Eye (tissue), 1 donor: ENCODE results near the gene RPP38.

Experiments
- DNase-seq: peaks from one replicate; pipeline ENCODE4 v3.0.0-alpha.2; 2015

Gene RPP38

DNA sequence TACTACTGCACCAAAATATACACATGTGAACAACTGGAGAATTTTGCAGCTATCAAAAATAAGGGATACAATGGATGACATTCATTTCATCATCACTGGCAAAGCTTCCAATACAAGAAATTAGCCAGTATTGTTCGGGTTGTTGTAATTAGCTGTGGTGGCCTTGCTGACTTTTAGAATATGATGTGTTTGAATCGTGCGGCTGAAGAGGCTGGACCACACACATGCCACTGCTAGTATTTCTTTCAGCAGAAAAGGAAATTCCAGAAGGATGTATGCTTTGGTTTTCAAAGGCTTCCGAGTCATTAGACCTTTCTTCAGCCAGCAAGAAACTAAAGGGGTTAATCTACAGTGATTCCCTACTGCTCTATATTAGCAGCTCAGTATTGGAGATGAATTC lies 16.6 kb downstream of the RPP38 start:
- no peak for DNase-seq

DNA sequence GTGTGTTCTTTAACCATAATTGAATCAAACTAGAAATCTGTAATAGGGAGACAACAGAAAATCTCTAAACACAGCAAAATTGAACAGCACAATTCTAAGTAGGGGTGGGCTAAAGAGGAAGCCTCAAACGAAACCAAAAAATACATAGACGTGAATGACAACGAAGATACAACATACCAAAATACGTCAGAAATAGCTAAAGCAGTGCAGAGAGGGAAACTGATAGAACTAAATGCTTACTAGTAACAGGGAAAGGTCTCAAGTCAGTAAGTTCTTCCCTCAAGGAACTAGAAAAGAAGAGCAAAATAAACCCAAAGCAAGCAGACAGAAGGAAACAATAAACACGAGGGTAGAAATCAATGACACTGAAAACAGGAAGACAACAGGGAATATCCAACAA lies 19.1 kb downstream of the RPP38 start:
- DNase-seq = no peak

DNA sequence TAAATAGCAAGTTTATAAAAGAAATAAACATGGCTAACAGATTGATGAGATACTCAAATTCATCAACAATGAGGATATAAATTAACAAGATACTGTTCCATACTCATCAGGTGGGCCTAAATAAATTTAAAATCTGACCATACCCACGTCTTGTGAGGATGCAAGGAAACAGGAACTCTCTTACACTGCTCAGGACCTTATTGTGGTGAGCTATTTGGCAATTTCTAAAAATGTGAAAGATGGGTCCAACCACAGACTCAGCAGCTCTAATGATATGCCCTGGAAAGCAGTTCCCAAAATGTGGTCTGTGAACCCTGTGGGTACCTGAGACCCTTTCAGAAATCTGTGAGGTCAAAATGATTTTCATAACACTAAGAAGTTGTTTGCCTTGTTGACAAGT lies 21.5 kb downstream of the RPP38 start:
- no peak for DNase-seq

DNA sequence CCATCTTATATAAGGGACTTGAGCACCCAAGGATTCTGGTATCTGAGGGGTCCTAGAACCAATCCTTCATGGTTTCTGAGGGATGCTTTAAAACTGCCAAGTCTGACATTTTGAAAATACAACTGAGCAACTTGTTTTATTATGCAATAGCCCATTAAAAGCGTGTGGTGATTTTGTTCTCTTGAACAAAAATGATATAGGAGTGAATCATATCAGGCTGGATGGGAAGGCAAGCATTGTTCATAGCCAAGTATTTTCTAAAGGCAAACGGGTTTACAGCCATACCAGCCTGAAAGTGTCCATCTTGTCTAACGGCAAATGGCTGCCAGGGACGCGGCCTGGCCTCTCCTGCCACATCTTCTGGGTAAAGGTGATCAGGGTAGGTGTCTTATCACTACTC lies 23.4 kb downstream of the RPP38 start:
- DNase-seq = no peak

DNA sequence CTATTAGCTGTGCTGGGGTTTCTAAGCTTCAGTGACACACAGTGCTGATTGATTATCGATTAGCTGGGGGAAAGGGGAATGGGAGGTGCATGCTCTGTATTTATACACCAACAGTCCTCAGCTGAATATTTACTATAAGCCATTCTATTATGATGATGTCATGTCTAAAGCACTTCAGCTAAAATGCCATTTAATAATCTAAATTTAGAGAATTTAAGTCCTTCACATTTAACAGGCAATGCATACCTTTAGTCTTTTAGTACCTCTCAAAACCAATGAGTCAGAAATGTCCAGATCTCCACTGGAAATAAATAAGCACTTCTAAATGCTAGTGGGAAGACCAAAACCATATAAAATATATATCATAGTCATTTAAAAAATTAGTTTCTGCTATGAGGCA lies 24.6 kb downstream of the RPP38 start:
- DNase-seq = no peak

DNA sequence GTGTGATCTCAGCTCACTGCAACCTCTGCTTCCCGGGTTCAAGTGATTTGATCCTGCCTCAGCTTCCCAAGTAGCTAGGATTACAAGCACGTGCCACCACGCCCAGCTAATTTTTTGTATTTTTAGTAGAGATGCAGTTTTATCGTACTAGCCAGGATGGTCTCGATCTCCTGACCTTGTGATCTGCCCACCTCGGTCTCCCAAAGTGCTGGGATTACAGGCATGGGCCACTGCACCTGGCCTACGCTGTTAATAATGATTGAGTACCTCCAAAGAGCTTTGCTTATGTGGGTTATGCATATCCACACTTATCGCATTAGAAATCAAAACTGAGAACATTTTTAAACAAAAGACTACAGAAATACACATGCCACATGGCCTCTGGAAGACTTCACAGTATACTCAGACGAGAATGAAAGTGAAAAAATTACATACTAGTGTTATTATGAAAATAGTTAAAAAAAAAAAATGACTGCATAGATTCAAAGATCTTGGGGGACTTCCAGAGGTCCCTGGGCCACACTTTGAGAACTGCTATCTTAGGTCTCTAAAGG lies 25.4 kb downstream of the RPP38 start:
- DNase-seq = no peak

DNA sequence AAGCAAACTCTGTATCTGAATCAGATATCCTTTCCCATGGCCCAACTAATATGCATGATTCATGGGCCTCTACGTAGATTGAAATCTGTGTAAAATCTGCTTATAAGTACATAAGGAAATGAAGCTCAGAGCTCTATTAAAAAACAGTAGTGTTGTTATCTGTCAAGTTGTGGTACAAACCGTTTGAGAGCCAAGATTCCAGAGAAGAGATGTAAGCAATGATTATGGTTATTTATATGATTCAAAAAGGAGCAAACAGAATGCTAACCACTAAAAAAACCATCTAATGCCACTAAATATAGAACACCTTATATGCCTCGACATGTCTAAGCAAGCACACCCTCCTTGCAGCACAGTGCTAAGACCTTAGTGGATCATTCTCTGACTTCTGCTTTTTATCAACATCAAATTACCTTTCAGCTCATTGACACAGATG lies 26.6 kb downstream of the RPP38 start:
- DNase-seq = no peak

DNA sequence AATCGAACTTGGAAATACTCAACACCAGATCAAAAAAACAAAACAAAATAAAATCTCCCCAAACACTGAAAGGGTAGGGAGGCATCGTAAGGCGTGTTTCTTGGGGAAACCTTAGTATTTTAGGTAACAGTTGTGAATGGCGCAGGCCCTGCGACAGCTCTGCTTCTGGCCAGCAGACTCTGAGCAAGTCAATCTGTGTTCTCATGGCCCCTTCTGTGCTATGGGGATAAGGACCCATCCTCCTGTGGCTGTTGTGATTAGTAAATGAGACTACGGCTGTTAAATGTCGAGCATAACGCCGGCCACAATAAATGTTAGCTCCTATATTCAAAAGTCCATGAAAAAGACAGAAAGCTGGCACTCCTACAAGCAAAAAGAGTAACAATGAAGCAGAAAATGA lies 27.0 kb downstream of the RPP38 start:
- DNase-seq = no peak

DNA sequence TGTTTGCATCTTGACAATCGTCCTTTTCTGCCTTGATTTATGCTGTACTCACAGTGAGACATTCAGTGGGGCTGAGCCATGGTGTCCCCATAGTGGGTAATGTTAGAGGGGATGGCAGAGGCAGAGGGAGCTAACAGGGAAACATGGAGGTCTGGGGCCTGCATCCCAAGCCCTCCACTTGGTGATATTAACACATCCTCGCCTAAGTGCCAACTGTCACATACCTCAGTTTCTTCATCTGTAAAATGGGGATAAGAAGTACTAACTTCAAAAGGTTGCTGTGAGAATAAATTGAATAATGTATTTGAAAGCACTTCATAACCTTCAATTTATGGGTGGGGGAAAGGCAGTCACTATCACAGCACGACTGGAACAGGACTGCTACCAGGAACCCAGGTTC lies 27.8 kb downstream of the RPP38 start:
- DNase-seq = no peak

DNA sequence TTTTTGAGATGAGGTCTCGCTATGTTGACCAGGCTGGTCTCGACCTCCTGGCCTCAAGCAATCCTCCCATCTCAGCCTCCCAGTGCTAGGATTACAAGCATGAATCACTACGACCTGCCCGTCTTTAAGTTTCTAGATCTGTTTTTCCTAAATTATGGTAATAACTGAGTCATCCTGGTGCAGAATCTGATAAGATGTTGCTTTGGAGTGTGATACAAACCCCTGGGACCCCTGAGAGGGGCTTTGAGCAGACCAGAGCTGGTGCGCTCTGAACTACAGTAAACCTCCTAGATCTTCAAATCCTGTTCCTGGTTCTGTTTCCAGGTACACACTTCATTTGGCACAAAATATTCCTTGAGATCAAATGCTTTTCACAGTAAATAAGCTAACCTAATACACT lies 34.2 kb downstream of the RPP38 start:
- no peak for DNase-seq

DNA sequence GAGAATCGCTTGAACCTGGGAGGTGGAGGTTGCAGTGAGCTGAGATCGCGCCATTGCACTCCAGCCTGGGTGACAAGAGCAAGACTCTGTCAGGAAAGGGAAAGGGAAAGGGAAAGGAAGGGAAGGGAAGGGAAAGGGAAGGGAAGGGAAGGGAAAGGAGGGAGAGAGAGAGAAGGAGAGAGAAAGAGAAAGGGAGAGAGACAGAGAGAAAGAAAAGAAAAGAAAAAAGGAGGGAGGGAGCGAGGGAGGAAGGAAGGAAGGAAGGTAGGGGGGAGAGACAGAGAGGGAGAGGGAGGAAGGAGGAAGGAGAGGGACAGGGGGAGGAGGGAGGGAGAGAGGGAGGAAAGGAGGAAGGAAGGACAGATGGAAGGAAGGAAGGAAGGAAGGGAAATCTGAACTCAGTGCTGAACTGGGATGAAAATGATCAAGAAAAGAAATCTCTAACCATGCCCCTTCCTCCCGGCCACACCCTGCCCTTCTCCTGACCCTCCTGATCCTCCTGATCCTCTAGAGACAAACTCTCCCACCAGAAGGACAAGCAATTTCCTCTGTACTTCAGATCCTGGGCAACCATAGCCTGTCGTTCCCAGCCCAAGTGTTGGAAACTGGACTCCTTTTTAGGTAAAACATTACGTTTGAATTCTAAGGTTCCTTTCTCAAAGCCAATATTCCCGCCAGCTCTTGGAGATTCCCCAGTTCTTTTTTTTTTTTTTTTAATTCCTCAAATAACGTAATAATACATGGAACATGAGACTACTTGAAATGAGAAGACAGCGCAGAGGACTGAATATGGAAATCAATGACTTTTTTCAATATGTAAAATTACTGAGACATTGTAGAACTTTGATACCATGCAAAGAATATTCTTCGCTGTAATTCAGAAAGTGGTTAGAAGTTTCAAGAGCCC lies 39.2 kb downstream of the RPP38 start:
- no peak for DNase-seq

DNA sequence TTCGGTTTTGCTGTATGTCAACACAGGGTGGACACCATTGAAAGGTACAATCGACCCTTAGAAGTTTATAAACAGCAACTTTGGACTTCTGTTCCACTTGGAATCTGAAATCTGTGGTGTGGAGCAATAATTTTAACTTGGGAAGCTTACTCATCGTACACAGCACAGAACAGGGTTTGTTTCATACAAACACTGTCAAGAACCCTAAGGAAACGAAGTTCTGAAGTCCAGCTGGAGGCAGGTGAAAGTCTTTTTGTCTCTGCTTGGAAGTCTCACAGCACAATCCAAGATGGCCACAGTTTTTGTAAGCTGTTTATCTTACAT lies 39.8 kb downstream of the RPP38 start:
- no peak for DNase-seq

DNA sequence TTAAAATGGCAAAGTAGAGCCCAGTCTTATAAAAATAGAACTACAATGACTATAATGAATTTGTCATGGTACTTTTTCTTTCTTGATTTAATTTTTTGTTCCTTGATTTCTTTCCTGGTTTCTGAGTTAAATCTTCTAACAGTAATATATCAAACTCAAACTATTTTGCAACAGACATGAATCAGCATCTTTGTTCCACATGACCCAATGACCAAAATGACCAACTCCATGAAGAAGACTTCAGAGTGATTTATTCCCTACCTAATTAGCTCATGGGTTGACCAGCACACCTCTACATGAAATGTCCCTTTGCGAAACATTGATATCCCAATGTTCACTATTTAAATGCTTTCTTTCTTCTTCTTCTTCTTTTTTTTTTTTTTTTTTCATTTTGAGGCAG lies 40.5 kb downstream of the RPP38 start:
- DNase-seq = no peak

DNA sequence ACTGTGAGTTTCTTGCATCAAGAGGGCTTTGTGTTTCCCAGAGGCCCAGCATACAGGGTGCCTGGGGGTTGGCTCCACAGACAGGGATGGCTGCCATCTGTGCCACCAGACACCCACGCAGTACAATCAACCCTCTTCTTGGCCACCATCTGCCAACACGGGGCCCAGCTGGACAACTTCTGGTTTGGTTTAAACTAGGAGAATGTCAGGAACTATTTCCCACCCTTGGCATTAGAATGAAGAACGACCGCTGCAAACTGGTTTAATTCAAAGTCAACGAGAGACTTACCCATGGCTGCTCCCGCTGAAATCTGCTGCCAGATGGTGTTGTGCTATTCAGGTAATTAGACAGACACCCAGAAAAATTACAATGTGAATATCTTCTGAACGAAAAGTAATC lies 43.5 kb downstream of the RPP38 start:
- peak; percentile 27 for DNase-seq

DNA sequence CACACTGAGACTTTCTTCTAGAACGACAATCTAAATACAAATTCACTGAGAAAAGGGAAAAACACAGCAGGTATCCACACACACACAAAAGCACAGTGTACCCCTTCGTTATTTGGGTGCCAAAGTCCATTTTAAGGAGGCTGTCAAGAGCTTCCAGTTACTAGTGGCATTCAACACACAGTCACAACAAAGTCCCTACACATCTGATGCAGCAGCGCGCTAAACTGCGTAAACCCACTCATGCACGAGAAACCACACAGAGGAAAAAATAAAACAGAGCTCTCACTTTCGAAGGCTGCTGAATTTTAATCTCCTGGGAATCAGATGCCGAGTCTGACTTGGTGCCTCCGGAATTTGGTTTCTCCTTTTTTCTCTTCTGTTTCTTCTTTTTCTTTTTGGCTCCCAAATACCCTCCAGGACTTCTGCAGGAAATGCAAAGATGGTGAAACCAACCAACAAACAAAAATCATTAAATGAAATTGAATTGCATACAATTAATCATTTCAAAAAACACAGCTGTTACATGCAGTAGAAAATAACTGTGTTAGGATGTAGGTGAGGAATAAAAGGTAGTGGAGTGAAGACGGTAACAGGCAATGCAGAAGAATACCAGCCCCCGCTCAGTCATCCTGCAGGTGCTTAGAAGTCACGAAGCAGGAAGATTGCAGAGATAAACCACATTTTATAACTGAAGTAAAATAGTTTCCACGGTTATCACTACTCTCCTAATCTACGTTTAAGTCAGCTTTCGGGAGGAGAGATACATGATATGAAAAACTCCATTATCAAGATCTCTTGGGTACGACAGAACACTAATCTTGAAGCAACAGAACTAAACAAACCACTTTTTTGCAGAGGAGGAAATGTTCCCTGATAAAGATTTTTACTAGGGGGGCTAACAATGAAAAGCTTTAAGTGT lies 44.2 kb downstream of the RPP38 start:
- peak; percentile 64 for DNase-seq

DNA sequence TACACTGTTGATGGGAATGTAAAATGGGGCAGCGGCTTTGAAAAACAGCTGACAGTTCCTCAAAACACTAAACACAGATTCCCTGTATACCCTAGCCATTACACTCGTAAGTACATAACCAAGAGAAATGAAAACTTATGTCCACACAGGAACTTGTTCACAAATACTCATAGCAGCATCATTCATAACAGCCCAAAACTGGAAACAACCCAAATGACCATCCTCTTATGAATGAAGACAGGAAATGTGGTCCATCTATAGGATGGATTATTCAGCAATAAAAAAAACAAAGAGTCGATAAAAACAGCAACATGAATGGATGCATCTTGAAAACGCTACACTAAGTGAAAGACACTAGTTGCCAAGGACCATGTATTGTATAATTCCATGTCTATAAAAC lies 47.6 kb downstream of the RPP38 start:
- DNase-seq = no peak

DNA sequence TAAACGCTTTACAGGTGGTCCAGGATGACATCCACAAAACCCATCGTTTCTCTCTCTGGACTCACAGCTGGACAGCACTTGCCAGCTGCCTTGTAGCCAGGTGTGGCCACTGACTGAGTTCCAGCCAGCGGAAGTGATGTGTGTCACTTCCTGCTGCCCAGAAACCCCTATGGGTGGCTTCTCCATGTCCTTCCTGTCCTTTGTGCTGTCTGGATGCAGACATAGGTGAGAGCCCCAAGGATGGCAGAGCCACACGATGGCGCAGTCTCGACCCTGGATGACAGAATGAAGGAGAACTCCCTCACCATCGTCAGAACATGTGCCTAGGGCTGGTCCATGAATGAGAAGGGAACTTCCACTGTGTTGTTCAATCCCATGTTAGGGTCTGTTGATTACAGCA lies 49.2 kb downstream of the RPP38 start:
- DNase-seq = no peak

DNA sequence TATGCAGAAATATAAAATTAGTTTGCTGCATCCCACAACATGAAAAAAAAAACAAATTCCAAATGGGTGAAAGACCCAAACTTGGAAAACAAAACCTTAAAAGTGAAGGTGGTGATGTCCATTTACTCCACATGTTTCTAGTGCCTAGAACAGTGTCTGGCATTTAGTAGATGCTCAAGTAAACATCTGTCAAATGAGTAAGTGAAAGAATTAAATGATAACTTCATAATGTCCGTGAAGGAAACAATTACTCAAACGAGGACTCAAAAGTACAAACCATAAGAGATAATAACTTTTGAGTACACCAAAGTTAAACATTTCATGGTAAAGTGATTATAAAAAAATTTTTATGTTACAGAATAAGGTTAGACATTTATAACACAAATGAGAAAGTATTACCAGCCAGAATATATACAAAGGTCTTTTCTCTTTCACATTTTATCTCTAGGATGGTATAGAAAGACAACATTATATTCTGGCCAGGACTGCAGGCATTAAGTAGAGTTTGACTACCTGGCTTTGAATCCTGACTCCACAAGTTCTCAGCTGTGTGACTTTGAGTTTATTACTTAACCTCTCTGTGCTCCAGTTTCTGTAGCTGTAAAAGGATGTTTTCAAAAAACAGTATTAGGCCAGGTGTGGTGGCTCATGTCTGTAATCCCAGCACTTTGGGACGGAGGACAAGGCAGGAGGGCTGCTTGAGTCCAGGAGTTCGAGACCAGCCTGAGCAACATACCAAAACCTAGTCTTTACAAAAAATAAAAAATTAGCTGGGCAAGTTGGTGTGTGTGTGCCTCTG lies 50.6 kb downstream of the RPP38 start:
- no peak for DNase-seq

DNA sequence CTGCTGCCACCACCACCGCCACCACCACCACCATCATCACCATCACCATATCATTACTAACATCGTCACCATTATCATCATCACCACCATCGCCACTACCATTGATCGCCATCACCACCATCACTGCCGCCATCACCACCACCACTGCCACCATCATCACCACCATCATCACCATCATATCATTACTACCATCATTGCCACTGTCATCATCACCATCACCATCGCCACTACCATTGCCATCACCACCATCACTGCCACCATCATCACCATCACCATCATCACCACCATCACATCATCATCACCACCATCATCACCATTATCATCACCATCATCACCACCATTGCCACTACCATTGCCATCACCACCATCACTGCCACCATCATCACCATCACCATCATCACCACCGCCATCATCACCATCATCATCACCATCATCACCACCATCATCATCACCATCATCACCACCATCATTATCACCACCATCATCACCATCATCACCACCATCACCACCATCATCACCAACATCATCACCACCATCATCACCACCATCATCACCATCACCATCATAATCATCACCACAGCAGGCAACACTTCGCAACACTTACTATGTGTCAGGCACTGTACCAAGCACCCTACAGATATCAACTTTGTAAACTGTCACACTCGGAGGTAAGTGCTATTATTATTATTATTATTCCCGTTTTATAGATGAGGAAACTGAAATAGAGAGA lies 52.1 kb downstream of the RPP38 start:
- no peak for DNase-seq

DNA sequence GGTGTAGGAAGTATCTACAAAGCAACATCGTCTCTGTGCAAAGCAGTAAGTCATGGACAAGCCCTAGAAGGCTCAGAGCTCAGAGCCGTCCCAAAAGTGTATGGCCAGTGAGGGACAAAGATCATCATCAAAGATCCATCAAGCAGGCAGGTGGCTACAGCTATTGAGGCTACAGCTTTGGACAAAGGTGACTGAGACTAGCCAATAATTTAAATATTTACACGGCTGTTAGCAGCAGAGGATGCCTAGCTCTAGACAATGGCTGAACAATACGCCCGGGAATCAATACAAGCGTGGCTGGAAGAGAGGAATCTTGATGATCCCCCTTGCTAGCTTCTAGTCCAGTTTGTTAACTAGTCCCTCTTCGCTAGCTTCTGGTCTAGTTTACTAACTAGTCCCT lies 53.4 kb downstream of the RPP38 start:
- no peak for DNase-seq

DNA sequence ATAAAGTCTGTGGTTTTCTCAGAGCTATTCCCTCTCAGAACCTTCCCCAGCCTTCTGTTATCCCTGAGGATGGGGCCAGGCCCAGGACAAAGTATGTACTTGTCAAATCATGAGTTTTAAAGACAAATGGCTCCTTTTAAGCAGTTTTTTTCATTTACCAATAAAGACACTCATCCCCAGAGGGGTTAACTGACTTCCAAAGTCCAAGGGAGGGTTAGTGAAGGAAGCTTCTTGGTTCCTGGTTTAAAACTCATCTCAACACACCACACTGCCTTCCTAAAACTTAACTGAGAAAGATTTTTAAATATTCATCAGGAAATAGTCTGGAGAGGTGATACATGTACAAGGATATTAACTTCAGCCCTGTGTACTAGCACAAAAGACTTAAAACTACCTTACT lies 55.4 kb downstream of the RPP38 start:
- no peak for DNase-seq
